ENCODE data around the gene SPG7.

The SPG7 gene

GRCh38 chr16:89596061-89596689, 88.0 kb downstream of the SPG7 start:
- TF ChIP-seq NFIC (IDR thresholded peaks at IDR 0.05) (no peak), REST (IDR thresholded peaks at IDR 0.05; ENCODE audit: low read depth) (no peak), YY1 (IDR thresholded peaks at IDR 0.05; ENCODE audit: low read depth) (no peak), RAD21 (IDR thresholded peaks at IDR 0.05; ENCODE audit: low read depth) (no peak), TEAD4 (IDR thresholded peaks at IDR 0.05) (no peak), USF1 (IDR thresholded peaks at IDR 0.05) (no peak), ZBTB7A (IDR thresholded peaks at IDR 0.05; ENCODE audit: low read depth) (no peak), MAX (IDR thresholded peaks at IDR 0.05) (no peak), TAF1 (IDR thresholded peaks at IDR 0.05; ENCODE audit: low read depth) (no peak), EGR1 (IDR thresholded peaks at IDR 0.05) (no peak), CEBPB (IDR thresholded peaks at IDR 0.05) (no peak), FOXM1 (IDR thresholded peaks at IDR 0.05; ENCODE audit: borderline replicate concordance, low read depth) (no peak), EP300 (IDR thresholded peaks at IDR 0.05; ENCODE audit: borderline replicate concordance) (no peak), TCF12 (IDR thresholded peaks at IDR 0.05; ENCODE audit: low read depth) (no peak), CREB1 (IDR thresholded peaks at IDR 0.05; ENCODE audit: low read depth) (no peak)

GRCh38 chr16:89596957-89597649, 88.9 kb downstream of the SPG7 start:
- no peak for TF ChIP-seq CREB1 (IDR thresholded peaks at IDR 0.05; ENCODE audit: low read depth)
- TF ChIP-seq EGR1 (IDR thresholded peaks at IDR 0.05): no peak
- no peak for TF ChIP-seq NFIC (IDR thresholded peaks at IDR 0.05)

GRCh38 chr16:89598199-89598598, 90.0 kb downstream of the SPG7 start:
- TF ChIP-seq RAD21 (IDR thresholded peaks at IDR 0.05; ENCODE audit: low read depth) (no peak), MAX (IDR thresholded peaks at IDR 0.05) (no peak), TEAD4 (IDR thresholded peaks at IDR 0.05) (no peak), CREB1 (IDR thresholded peaks at IDR 0.05; ENCODE audit: low read depth) (no peak), EGR1 (IDR thresholded peaks at IDR 0.05) (no peak), REST (IDR thresholded peaks at IDR 0.05; ENCODE audit: low read depth) (no peak)

GRCh38 chr16:89599451-89599858, 91.3 kb downstream of the SPG7 start:
- TF ChIP-seq CREB1 (IDR thresholded peaks at IDR 0.05; ENCODE audit: low read depth): no peak
- TF ChIP-seq USF1 (IDR thresholded peaks at IDR 0.05): no peak
- TF ChIP-seq MAX (IDR thresholded peaks at IDR 0.05): no peak
- TF ChIP-seq ZBTB7A (IDR thresholded peaks at IDR 0.05; ENCODE audit: low read depth): peak; percentile 57; the same call in 1 of the 2 replicates
- peak; percentile 63 for TF ChIP-seq RAD21 (IDR thresholded peaks at IDR 0.05; ENCODE audit: low read depth)
- no peak for TF ChIP-seq TCF12 (IDR thresholded peaks at IDR 0.05; ENCODE audit: low read depth)

GRCh38 chr16:89599902-89600301, 91.7 kb downstream of the SPG7 start:
- TF ChIP-seq USF1 (IDR thresholded peaks at IDR 0.05): 0 out of 2 replicates have a peak, but pooled peaks have one; percentile 24
- no peak for TF ChIP-seq ZBTB7A (IDR thresholded peaks at IDR 0.05; ENCODE audit: low read depth)
- TF ChIP-seq TEAD4 (IDR thresholded peaks at IDR 0.05): no peak
- TF ChIP-seq CREB1 (IDR thresholded peaks at IDR 0.05; ENCODE audit: low read depth): no peak
- TF ChIP-seq YY1 (IDR thresholded peaks at IDR 0.05; ENCODE audit: low read depth): no peak
- TF ChIP-seq TAF1 (IDR thresholded peaks at IDR 0.05; ENCODE audit: low read depth): no peak
- no peak for TF ChIP-seq TCF12 (IDR thresholded peaks at IDR 0.05; ENCODE audit: low read depth)
- no peak for TF ChIP-seq FOXM1 (IDR thresholded peaks at IDR 0.05; ENCODE audit: borderline replicate concordance, low read depth)
- TF ChIP-seq EGR1 (IDR thresholded peaks at IDR 0.05): no peak
- TF ChIP-seq MAX (IDR thresholded peaks at IDR 0.05): 0 out of 2 replicates have a peak, but pooled peaks have one; percentile 3
- no peak for TF ChIP-seq EP300 (IDR thresholded peaks at IDR 0.05; ENCODE audit: borderline replicate concordance)
- TF ChIP-seq CEBPB (IDR thresholded peaks at IDR 0.05): no peak
- no peak for TF ChIP-seq REST (IDR thresholded peaks at IDR 0.05; ENCODE audit: low read depth)
- TF ChIP-seq NFIC (IDR thresholded peaks at IDR 0.05): no peak

All from Ishikawa (cell line).